ENCODE results near the gene ABHD12B. TPM values are rescaled to one million over a fixed set of nuclear protein-coding genes. Genes with fewer than 3 reads are reported as not detected.

Gene ABHD12B
- total and polyA plus RNA-seq, 2 experiments from 2014 or later: 9.0 to 52.8 TPM

- TF ChIP-seq ZNF462 (CRISPR knock-in tag; IDR thresholded peaks at IDR 0.05) (no peak), STAT1 (IDR thresholded peaks at IDR 0.05; ENCODE audit: unreplicated experiment) (no peak)
Observed at GRCh38 chr14:50832935-50833630, 38.8 kb upstream of the ABHD12B start (continued).

GRCh38 chr14:50834802-50835276, 37.0 kb upstream of the ABHD12B start:
- no peak for ATAC-seq
- no peak overlapping the region for H2AFZ ChIP-seq
- no peaks in the 10 kb centered on the region for H3K79me2 ChIP-seq (replicated peaks; ENCODE audit: insufficient read depth)
- Mint-ChIP-seq H3K27me3 (ENCODE audit: insufficient read depth, low read depth, poor library complexity) (peaks cover 32% of the 10 kb centered on the region), H3K36me3 (ENCODE audit: low read depth) (no peaks in the 10 kb centered on the region), H3K4me1 (peaks cover 15% of the 10 kb centered on the region), H3K27ac (no peak overlapping the region), H3K4me3 (no peak overlapping the region), H3K9me3 (no peaks in the 10 kb centered on the region)
- H3K27me3 ChIP-seq (ENCODE audit: insufficient read depth): peaks cover 47% of the 10 kb centered on the region
- peaks cover 9% of the 10 kb centered on the region for H3K4me1 ChIP-seq (ENCODE audit: insufficient read depth)
- no peak overlapping the region for H3K27ac ChIP-seq (ENCODE audit: low read depth)
- H3K36me3 ChIP-seq (ENCODE audit: insufficient read depth): no peaks in the 10 kb centered on the region
- TF ChIP-seq POLR2AphosphoS5 (IDR thresholded peaks at IDR 0.05; ENCODE audit: low read depth) (no peak), ETS1 (IDR thresholded peaks at IDR 0.05) (no peak), ZNF331 (CRISPR knock-in tag; IDR thresholded peaks at IDR 0.05; ENCODE audit: low read depth) (no peak), CREB1 (CRISPR knock-in tag; IDR thresholded peaks at IDR 0.05; ENCODE audit: low read depth) (no peak), CTCF (conservative IDR thresholded peaks at IDR 0.05; ENCODE audit: low read depth in 2 of 2) (no peak), JUNB (IDR thresholded peaks at IDR 0.05; ENCODE audit: unreplicated experiment) (no peak), NANOG (IDR thresholded peaks at IDR 0.05; ENCODE audit: borderline replicate concordance) (no peak)
- H4K20me1 ChIP-seq (replicated peaks; ENCODE audit: insufficient read depth): no peaks in the 10 kb centered on the region
- H3K4me2 ChIP-seq: no peak overlapping the region
- H3K4me3 ChIP-seq: no peak overlapping the region
- no peak for DNase-seq (ENCODE audit: low spot score)
- no peaks in the 10 kb centered on the region for H3K9me2 ChIP-seq (ENCODE audit: insufficient read depth)
- peaks cover 3% of the 10 kb centered on the region for H3F3A ChIP-seq (replicated peaks; ENCODE audit: low read depth)

Measured in GM23338 (cell line).